Limb (tissue), 2 donors: Measurements from ENCODE around the gene PDCL2.

Source experiments
- DNase-seq, 2 donors: peaks; one replicate each; pipeline ENCODE4 v3.0.0-alpha.2; 2016; ENCODE audit errors: extremely low spot score in 2 of 2

Gene PDCL2

GRCh38 chr4:55540271-55540670 is 51.8 kb downstream of the PDCL2 start:
- DNase-seq = no peak

GRCh38 chr4:55539658-55540057 is 52.4 kb downstream of the PDCL2 start:
- no peak for DNase-seq

DNA sequence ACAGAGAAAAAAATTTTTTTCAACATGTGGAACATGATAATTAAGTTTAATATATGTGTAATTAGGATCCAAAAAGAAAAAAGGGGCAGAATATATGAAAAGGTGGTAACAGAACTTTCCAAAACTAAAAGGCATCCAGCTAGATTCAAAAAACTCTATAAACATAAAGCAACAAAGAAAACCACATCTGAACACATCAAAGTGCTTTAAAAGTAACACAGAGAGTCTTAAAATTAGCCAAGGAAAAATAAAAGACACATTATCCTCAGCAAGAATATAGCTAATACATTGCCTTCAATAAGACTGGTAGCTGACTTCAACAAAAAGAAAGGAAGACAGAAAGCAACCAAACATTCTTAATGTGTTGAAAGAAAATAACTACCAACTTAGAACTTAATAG is 53.5 kb downstream of the PDCL2 start:
- no peak for DNase-seq

DNA sequence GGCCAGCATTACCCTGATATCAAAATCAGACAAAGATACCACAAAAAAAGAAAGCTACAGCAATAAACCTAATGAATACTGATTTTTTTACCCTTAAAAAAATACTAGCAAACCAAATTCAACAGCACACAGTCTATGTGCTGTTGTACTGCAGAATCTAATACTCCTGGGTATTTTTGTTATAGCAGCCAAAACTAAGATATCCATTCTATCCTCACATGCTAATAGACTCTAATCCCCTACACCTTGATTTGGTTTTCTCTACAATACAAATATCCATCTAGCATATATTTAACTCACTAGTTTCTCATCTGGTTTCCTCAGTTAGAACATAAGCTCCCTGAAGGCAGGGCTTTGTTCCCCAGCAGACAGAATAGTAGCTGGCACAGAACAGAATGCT is 57.7 kb downstream of the PDCL2 start:
- no peak for DNase-seq

- no peak for DNase-seq
These were observed 61.4 kb downstream of the PDCL2 start for GRCh38 chr4:55530691-55531090.

- no peak for DNase-seq
These were observed 61.9 kb downstream of the PDCL2 start for GRCh38 chr4:55530167-55530566.

DNA sequence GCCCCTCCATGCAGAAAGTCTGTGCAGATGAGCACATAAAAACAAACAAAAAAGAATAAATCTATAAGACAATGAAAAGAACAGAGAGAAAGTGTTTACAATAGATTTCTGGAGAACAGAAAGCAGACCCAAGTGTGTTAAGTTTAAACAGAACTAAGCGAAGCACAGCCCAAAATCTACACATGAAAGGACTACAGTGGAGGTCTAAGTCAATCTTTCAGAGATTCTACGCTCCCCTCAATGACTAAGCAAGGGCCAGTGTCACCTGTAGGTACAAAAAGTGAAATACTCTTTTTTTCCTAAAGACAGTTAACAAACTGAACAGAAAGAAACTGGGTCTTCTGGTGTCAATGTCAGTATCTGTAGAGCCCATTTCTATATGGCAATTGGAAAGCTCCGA is 63.6 kb downstream of the PDCL2 start:
- no peak for DNase-seq

DNA sequence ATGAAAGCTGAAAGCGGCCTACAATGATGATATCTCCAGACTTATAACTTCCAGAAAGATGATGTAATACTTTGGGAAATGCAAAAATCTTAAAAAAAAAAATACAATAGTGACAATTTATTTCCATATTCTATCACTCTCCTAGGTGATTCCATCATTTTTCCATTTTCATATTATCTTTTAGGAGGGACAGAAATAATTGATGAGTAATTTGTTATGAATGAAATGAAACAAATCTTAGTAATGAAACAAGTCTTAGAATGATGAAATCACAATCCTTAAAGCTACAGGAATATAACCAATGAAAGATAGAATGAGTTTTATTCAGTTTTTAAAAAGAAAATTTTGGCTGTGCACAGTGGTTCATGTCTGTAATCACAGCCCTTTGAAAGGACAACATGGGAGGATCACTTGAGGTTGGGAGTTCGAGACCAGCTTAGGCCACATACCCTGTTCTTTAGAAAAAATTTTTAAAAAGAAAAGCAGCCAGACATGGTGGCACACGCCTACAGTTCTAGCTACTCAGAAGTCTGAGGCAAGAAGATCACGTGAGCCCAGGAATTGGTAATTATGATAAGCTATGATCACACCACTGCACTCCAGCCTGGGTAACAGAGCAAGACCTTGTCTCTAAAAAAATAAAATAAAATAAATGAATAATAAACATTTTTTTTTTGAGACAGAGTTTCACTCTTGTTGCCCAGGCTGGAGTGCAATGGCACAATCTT is 67.0 kb downstream of the PDCL2 start:
- no peak for DNase-seq

- no peak for DNase-seq
These were observed 73.6 kb downstream of the PDCL2 start for GRCh38 chr4:55518442-55518841.

GRCh38 chr4:55517526-55518229 is 74.4 kb downstream of the PDCL2 start:
- DNase-seq = no peak

DNA sequence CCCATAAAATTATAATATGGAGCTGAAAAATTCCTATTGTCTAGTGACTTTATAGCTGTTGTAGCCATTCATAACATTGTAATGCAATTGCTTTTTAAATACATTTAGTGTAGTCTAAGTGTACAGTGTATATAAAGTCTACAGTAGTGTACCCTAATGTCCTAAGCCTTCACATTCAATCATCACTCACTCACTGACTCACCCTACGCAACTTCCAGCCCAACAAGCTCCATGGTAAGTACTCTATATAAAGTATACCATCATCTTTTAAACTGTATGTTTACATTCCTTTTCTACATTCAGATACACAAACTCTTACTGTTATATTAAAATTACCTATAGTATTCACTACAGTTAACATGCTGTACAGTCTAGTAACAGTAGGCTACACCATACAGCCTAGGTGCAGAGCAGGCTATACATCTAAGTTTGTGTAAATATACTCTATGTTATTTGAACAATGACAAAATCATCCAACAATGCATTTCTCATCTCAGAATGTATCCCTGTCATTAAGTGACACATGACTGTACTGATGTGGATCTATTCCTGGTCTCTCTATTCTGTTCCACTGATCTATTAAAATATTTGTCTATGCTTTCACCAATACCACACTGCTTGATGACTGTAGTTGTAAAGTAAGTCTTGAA is 79.0 kb downstream of the PDCL2 start:
- DNase-seq = no peak

DNA sequence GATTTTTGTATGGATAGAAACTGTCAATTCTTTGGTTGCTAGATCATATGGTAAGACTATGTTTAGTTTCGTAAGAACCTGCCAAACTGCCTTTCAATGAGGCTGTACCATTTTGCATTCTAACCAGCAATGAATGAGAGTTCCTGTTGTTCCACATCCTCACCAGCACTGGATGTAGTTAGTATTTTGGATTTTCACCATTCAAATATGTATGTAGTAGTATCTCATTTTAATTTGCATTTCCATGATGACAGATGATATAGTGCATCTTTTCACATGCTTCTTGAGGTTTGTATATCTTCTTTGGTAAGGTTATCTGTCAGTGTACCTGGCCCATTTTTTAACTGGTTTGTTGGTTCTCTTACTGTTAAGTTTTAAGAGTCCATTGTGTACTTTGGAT is 80.0 kb downstream of the PDCL2 start:
- DNase-seq = no peak

GRCh38 chr4:55510685-55511084 is 81.4 kb downstream of the PDCL2 start:
- DNase-seq = no peak

- DNase-seq = no peak
These were observed 82.8 kb downstream of the PDCL2 start for GRCh38 chr4:55509266-55509665.

DNA sequence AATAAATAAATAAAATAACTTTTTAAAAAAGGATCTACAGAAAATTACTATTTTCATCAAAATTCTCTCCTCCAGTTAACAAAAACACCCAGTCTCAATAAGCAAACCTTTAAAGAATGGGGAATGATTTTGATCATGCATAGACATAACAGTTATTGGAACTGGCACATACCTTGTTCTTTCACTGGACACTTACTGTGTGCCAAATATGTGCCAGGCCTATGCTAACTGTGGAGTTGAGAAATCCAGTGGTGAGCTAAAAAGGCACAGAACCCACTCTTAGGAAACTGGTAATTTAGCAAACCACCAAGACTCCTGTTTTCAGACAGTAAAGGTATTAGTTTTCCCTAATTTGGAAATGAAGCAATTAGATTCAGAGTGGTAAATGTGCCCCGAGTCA is 84.4 kb downstream of the PDCL2 start:
- no peak for DNase-seq
